Inferior parietal cortex (tissue), 1 donor: ENCODE measurements around the gene HPS1.

ENCODE experiments used
- DNase-seq: peaks from one replicate; pipeline ENCODE4 v3.0.0-alpha.2; 2016; ENCODE audit errors: extremely low spot score

HPS1 gene

DNA sequence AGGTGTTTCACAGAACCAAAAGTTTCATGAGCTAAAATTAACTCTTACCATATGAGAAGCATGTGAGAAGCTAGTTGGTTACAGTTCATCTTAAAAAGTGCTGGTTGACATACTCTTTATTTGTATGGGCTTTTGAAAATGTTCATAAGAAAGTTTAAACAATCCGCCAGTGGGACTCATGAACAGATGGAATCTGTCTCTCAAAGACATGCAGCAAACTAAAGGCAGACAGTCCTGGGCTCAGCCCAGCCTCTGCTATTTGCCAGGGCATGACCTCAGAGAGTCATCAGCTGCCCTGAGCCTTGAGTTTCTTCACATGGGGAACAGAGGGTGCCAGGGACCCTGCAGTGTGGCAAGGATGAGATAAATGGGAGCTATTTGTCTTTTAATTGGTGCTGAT is 35.0 kb downstream of the HPS1 start:
- no peak for DNase-seq

- no peak for DNase-seq
These were observed 35.6 kb downstream of the HPS1 start for GRCh38 chr10:98411166-98411565.

DNA sequence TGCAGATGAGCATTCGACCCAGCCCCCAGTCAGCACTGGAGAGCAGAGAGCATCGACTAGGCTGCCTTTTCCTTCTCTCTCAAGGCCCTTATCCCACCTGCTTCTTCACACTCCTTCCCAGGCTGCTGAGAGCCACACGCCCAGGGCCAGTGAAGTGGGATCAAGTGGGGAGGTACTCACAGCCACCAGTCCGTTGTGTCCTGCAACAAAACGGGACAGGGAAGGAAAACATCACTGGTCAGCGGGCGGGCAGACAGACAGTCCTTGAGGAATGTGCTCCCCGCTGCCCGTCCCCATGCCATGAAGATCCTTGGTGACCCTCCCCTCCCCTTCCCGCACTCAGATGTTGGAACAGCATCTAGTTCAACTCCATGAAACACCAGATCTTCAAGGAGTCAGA is 36.0 kb downstream of the HPS1 start:
- no peak for DNase-seq

GRCh38 chr10:98410135-98410743 is 36.5 kb downstream of the HPS1 start:
- no peak for DNase-seq

GRCh38 chr10:98408799-98409198 is 37.9 kb downstream of the HPS1 start:
- no peak for DNase-seq

GRCh38 chr10:98407744-98408241 is 38.9 kb downstream of the HPS1 start:
- no peak for DNase-seq

GRCh38 chr10:98407017-98407743 is 39.6 kb downstream of the HPS1 start:
- DNase-seq = no peak

DNA sequence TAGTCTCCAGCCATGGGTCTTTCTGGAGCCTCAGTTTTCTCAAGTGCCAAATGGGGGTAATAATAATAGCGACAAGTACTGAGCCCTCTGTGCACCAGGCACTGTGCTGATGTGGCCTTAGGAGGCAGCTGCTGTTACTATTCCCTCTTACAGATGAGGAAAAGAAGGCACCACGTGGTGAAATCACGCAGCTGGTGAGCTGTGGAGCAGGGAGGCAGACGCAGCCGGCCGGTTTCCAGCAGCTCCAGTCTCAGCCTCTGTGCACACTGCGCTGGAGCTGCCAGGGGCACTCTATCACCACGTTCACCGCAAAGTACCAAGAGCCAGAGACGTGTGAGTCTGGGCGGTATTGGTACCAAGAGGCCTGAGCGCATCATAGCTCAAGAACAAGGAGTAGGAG is 41.3 kb downstream of the HPS1 start:
- DNase-seq = no peak

DNA sequence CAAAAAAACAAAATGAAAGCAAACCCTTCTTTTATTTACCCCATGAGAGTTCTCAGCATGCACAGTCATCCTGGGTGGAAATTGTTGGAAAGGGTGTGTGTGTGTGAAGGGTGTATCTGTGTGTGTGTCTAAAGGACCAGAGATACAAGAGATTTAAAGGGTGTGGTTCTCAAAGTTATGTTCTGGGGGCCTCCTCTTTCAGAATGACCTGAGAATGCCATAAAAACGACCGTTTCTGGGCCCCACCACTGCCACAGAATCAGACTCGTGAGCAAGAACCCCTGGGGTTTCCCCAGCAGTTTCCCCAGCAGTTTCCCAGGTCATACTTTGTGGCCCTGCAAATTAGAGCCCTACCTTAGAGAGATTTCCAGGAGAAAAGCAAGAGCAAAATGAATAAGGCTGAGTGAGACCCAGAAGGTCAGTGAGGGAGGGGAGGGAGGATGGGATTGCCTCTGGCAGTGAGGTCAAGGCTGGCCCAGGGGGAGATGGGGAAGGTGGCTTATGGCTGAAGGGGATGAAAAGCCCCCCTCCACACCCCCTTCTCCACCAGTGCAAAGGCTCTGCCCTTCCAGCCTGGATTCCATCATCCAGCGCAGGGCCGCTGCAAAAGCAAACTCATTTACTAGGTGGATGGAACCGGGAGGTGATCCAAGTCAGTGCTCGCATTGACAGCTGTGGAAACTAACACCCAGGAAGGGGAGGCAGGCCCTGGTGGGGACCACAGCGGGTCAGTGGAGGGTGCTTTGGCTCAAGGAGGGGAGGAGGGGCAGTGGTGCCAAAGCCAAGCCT is 42.0 kb downstream of the HPS1 start:
- no peak for DNase-seq

- DNase-seq = no peak
These were observed 42.8 kb downstream of the HPS1 start for GRCh38 chr10:98403812-98404504.

DNA sequence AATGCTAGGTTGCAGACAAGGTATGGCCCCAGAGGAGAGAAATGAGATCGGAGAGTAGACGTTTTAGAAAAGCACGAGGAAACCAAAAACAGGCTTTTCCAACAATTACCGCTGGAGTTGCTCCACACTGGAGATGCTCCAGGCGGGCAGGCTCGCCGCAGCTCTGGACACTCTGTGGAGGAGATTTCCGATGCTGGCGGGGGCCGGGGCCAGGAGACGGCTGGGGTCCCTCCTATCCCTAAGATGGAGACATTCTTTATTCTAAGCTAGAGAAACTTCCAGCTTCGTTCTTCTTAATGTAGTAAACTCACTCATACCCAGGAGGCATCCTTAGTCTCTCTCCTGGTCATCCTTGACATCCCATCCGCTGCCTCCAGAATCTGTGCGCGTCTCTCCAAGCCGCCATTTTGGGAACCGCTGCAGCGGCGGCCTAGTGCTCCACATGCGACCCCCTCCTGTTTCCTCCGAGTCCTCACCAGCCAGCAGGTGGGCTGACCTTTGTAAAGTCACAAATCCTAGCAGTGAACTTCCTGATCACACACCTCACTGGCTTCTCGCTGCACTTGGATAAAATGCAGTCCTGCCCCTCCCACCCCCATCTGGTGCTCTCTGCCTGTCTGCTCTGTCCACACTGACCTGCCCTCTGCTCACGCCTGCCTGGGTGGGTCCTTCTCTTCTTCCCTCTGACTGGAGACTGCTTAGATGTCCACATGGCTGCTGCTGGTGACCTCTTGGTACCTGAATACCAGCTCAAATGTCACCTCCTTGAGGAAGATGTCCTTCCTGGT is 43.6 kb downstream of the HPS1 start:
- no peak for DNase-seq

DNA sequence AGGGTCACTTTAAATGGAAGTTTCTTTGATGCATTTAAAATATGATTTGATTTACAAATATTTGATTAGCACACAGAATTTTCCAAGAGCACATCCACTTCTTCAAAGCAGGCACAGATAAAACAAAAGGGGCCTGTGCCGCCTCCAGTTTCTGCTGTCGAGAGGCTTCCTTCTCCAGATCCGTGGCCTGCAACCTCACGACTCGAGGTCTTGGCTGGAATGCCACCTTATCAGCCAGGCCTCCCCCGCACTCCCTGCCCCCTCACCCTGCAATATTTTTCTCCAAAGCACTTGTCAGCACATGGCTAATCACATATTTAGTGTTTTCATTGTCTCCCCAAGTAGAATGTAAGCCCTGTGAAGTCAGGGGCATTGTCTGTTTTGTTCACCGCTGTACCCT is 44.3 kb downstream of the HPS1 start:
- no peak for DNase-seq

DNA sequence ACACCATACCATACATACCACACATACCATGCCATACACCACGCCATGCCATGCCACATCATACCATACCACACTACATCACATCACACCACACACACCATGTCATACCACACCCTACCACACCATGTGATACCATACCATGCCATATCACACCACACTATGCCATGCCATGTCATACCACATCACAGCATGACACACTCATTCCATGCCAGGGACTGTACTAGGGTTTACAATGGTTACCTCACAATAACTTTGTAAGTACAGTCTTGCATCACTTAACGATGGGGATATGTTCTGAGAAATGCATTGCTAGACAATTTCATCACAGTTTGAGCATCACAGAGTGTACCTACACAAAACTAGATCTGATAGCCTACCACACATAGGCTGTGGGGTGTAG is 46.3 kb downstream of the HPS1 start:
- DNase-seq = no peak

GRCh38 chr10:98399784-98400183 is 47.0 kb downstream of the HPS1 start:
- DNase-seq = no peak

DNA sequence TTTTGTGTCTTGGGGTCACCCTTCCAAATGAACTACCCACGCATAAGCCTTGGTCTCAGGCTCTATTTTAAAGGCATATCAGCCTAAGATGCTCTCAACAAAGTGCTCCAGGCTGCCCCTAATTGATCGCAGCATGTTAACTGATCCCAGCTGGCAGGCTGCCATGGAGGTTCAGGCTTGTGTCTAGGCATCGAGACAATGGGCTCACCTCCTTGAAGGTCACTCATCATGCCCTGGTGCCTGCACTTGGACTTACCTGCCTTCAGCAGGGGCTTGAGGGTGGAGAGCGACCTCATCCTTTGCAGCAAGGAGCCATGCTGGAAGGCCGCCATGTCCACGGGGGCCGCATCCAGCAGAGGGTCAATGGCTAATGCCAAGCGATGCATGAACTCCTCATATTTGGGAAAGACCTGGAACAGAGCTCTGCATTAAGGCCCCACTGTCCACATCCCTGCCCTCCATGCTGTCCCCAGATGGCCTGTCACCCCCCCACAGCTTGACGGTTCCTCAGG is 49.6 kb downstream of the HPS1 start:
- no peak for DNase-seq

GRCh38 chr10:98396096-98397063 is 50.4 kb downstream of the HPS1 start:
- DNase-seq = no peak

- DNase-seq = no peak
These were observed 51.8 kb downstream of the HPS1 start for GRCh38 chr10:98394851-98395440.

GRCh38 chr10:98391578-98391991 is 55.1 kb downstream of the HPS1 start:
- no peak for DNase-seq

DNA sequence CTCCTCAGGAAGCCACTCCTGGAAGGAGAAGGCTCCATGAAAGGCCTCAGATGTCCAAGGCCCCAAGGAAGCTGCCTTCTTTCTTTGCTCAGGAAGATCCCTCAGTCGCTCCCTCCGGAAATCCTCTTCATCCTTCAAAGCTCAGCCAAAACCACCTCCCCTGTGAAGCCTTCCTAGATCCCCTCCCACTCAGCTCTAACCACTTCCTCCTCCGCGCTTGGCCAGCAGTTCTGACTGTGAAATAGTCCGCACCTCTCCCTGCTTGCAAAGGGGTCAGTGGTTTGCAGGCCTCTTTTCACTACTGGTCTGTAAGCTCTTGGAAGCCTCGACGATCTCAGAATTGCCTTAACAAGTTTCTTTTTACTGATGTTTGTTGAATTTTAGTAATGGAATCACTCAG is 55.7 kb downstream of the HPS1 start:
- no peak for DNase-seq

DNA sequence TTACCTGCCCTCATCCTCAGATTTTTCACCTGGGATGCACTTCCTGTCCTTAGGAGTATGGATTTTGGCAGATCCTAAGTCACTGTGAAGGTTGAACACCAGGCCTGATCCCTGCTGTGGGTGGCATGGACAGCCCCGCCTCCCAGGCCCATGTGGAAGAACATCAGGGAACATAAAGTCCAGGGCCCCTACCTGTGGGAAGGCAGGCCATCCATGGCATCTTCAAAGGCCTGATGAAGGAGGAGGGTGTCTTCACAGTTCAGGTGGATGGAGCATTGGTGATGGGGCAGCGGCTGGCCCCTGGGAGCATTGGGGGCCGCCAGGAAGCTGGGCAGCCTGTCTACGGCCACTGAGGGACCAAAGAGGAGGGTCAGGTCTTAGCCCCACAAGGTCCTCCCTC is 56.3 kb downstream of the HPS1 start:
- DNase-seq = no peak
